Stimulated activated CD8-positive, alpha-beta memory T cell treated with anti-CD3 and anti-CD28 coated beads, Interleukin-4, amount 100 ng/mL, for 1 hour (primary cell): ENCODE results near the gene SLC18A2.
A peak's percentile ranks its signal among the peaks of the same experiment; 100 is the strongest.
"Not testable (repeated sequence)": the region's sequence is repeated elsewhere in the genome, so short reads cannot be mapped to it uniquely, and the experiment has no call there.

Source experiments
- DNase-seq, 2 donors: peaks; one replicate each; pipeline ENCODE4 v3.0.0-alpha.2; 2020; ENCODE audit warnings: low read depth in 2 of 2, low spot score in 1 of 2

SLC18A2 gene

DNA sequence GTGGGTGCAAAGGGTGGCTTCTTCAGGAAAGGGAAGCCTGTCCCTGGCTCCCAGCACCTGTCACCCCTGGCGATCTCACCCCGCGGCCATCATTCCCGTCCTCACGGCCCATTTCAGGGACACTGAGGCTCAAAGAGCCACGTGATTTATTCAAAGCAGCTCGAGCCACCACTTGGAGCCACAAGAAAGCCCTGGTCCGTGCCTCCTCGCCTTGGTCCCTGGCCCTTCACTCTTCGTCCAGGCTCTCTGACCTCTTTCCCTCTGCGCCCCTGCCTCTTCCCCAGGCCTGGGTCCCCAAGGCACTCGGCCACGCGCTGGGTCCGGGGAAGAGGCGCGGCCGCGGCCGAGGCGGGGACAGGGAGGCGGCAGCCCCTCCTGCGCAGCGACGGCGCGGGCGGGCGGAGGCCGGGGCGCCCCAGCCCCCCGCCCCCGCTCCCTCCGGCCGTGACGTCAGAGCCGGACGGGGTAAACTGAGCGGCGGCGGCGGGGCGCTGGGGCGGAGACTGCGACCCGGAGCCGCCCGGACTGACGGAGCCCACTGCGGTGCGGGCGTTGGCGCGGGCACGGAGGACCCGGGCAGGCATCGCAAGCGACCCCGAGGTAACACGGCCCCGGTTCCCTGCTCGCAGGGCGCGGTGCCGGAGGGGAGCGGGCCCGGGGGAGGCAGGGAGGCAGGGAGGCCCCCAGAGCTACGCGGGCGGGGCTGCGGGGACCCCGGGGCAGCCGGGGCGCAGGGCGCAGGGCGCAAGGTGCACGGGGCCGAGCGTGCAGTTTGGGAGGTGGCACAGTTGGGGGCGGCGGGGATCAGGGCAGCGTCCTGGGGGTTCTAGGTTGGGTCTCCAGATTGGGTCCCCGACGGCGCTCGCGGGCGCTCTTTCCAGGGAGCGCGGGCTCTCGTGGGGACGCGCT is at the start of gene SLC18A2:
Gene SLC18A2, plus strand, starts transcription at position 494 of the 909 bp plus-strand sequence. CDS start 580 bp downstream, outside the sequence.
- no peak for DNase-seq

DNA sequence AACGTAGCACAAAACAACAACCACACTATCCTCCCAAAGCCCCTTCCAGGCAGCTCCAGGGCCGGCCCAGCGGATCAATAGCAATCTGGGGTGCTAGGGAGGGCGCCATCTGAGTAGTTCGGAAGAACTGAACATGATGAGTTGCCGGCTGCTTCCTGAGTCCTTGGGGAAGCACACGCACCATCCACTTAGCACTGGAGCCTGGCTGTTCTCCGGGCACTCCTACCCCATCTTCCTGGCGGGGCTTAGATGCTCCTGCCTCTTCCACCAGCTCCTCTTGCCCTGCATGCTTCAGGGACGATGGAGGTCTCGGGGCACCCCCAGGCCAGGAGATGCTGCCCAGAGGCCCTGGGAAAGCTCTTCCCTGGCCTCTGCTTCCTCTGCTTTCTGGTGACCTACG is 43.7 kb upstream of the SLC18A2 start, which contains the start of gene KCNK18:
Gene KCNK18, plus strand, starts transcription at position 301 of the 400 bp plus-strand sequence. Its CDS starts 0 bp downstream, at position 301.
- no peak for DNase-seq

DNA sequence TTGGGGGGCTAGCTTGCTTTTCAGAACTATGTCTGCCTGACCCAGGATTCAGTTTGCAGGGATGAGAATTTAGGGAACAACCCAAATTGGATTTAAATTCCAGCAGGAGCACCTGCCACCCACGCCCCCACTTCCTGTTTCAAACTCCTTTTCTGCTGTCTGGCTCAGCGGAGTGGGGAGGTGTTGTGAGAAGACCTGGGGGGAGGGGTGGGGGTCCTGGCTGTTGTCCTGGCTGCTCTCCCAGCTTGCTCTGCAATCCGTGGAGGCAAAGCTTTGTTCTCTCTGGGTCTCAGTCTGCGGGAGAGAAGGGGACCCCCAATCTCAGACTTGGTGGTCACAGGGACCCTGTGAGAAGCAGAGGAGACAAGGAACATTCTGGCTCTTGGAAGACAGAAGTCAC is 42.8 kb upstream of the SLC18A2 start:
- no peak for DNase-seq

GRCh38 chr10:117201826-117202225 is 39.1 kb upstream of the SLC18A2 start:
- DNase-seq, result no peak

GRCh38 chr10:117204316-117204715 is 36.6 kb upstream of the SLC18A2 start:
- DNase-seq, result no peak

DNA sequence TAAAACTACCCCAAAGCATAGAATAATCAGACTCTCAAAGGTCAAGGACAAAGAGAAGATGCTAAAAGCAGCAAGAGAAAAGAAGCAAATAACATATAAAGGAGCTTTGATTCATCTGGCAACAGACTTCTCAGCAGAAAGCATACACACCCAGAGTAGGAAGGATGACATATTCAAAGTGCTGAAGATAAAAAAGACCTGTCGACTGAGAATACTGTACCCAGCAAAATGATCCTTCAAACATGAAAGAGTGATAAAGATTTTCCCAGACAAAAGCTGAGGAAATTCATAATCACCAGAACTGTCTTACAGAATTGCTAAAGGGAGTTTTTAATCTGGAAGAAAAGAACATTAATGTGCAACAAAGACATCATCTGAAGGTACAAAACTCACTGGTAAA is 28.7 kb upstream of the SLC18A2 start:
- no peak for DNase-seq

DNA sequence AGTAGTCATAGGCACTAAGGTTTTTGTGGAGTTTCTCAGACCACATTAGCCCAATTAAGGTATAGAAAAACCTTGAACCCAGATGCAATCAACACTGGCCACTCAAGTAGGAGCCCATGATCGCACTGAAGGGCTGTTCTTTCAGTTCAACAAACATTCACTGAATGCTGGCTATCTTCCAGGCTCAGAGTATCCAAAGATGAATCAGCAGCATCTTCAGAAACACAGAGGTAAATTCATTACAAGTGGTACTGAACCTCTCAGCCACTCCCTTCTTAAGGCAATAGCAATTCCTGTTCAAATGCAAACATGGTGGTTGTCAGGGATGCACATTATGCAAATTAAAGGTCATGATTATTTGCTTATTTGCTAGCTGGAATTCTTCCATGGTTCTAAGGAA is 26.5 kb upstream of the SLC18A2 start:
- DNase-seq, result no peak

- no peak for DNase-seq
Measured at GRCh38 chr10:117215079-117215478, 25.8 kb upstream of the SLC18A2 start.

- no peak for DNase-seq
Measured at GRCh38 chr10:117216028-117216427, 24.9 kb upstream of the SLC18A2 start.

DNA sequence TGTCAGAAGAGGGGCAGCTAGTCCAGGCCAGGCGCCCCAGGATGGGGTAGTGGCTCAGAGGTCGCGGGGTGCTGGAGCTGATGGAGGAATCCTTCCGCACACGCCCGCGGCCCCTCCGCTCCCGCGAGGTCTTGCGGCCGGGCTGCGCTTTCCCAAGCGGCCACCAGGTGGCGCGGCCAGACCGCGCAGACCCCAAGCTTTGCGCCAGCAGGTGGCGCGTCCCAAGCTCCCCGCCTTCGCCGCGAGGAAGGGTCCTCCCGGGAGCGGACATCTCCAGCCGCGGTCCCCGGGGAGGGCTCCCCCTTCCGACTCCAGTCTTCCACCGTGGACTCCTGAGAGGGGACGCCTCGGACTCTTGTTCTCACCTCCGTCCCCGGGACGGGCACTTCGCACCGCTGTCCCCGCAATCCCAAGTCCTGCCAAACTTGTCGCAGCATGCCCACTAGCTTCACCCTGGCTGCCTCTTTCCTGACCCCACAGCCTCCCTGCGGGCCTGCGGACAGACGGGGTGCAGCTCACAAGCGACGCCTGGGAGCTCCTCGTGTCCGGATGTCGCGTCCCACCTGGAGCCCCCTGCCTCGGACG is 24.2 kb upstream of the SLC18A2 start:
- DNase-seq, result peak; percentile 30 to 32

GRCh38 chr10:117217196-117217761 is 23.6 kb upstream of the SLC18A2 start:
- DNase-seq, result no peak

DNA sequence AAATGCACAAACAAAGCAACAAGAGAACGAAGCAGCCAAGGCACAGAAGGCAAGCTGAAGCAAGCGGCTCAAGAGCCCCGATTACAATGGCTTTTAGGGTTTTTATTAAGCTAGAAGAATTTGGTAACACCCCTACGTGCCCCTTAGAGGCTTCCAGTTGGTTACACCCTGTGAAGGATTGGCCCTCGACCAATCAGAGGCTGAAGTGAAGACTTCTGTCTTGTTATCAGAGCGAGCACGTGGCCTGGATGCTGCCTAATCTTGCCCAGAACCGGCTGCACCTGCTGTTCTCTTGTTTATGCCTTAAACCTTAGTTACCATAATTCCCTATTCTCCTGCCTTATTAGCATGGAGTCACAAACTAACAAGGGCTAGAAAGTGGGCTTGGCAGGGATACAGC is 22.3 kb upstream of the SLC18A2 start:
- DNase-seq, result no peak

DNA sequence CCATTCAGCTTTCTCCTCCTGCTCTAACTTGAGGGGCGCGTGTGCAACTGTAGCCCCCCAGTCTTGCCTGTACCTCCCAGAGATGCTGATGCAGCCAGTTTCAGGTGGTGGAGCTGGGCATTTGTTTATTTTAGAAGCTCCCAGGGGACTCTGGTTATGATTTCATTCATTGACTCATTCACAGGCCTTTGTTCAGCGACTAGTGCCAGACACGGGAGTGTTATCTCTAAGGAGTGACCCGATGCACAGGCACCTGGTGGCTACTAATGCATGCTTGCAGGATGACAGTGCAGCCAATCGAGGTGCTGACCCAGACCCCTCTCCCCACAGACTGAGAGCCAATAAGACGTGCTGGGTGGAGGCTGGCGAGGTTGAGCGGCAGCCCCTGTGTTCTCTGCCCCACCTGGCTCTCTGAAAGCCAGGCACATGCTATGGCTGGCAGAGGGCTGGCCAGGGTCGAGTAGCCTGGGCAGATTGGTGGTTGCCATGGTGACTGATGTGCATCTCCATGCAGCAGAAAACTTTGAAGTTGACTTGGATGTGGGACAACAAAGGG is 19.7 kb upstream of the SLC18A2 start:
- no peak for DNase-seq

DNA sequence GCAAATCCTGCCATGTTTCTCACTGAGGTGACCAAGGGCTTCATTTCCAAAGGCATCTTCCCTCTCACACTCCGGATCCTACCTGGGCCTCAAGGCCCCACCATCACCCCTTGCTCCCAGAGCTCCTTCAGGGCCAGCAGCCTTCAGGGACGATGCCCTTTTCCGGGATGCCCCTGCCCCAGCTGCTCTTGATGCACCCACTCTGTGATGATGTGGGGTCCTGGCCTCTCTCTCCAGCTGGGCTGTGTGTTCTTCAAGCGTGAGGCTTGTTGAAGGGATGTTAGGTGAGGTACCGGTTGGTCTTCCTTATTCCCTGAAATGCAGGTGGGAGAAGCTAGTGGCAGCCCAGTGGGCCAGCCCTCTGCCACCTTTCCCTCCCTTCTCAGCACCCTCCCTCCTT is 18.4 kb upstream of the SLC18A2 start:
- DNase-seq, result no peak

DNA sequence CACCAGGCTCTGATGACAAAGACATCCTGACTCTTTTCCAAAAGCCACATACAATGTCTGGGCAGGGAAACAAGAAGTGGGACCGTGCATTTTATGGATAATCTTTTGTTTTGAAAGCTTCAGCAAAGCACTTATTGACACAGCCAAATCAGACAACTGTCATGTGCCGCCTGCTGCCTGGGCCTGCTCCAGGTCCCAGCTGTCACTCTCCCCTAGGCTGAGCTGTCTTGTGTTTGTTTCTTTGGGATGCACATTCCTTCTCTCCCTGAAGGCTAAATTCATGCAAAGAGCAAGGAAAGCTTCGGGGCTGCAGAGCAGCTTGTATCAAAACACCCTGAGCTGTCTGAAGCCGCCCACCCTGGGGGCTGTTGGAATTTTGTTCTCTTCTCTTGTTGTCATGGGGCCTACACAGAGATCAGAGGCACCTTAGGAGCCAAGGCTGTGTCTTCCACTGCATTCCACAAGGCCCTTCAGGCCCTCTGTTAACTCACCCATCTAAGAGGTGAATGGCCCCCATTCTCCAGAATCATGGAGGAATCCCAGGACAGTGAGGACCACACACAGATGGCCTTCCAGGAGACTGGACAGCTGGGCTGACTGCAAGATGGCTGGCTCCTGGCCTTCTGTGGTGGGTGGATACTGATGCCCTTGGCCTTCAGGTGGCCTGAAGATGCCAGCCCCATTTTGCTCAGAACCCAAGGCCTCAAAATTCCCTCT is 17.8 kb upstream of the SLC18A2 start:
- DNase-seq, result no peak

GRCh38 chr10:117223693-117224430 is 17.1 kb upstream of the SLC18A2 start:
- no peak for DNase-seq

DNA sequence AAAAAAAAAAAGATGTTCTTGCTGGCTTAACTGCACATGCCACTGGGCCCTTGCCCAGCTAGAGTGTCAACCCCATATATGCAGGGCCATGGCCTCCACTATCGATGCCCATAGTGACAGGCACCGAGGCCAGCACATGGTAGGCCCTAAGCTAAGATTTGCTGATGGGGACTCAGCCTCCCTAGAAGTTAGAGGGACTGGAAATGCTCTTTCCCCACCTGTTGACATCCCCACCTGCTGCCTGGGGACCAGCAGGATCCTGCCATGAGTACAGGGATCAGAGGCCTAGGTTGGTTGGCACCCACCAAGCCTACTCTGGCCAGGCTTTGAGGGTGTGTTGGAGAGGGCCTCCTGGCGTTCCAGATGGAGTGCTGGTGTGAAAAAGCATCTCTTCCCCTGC is 16.0 kb upstream of the SLC18A2 start:
- DNase-seq, result no peak

DNA sequence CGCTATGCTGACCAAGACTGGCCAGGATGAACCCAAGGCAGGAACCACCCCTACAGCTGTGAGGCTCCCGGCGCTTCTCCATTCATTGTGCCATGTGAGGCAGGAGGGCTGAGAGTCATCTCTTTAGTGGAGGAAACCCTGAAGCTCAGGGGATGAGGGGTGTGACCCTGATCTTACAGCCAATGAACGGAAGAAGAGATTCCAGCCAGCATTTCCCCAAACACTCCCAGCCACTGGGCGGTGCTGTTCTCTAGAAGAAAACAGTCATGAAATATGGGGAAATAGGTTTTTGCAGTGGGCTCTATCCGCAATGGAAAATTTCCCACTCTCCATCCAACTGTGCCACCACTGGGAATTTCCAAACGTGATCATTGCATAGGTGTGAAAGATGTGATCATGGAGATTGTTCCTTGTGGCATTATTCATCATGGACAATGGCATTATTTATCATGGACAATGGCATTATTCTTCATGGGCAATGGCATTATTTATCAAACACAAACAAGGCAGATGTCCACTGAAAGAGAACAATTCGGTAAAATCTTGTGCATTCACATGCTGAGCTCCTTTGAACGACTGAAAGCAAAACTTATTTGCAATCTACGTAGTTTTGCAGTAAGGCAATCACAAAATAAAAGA is 14.0 kb upstream of the SLC18A2 start:
- no peak for DNase-seq

DNA sequence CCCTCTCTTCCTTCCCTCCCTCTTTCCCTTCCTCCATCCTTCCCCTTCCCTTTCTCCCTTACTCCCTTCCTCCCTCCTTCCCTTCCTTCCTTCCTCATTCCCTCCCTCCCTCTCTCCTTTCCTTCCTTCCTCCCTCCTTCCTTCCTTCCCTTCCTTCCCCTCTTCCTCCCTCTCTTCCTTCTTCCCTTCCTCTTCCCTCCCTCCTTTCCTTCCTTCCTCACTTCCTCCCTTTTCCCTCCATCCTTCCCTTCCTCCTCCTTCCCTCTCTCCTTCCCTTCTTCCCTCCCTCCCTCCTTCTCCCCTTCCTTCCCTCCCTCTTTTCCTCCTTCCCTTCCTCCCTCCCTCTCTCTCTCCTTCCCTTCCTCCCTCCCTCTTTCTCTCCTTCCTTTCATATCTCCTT is 12.7 kb upstream of the SLC18A2 start:
- DNase-seq, result no peak

GRCh38 chr10:117230107-117230506 is 10.8 kb upstream of the SLC18A2 start:
- not testable (repeated sequence) for DNase-seq
